Measurements from ENCODE around the gene ACTL8. TPM values are rescaled to one million over a fixed set of nuclear protein-coding genes. Genes with fewer than 3 reads are reported as not detected.
"Not testable (repeated sequence)": the region's sequence is repeated elsewhere in the genome, so short reads cannot be mapped to it uniquely, and the experiment has no call there.

Gene ACTL8
- total RNA-seq, 1 experiment from 2014 or later = 0.20 TPM

DNA sequence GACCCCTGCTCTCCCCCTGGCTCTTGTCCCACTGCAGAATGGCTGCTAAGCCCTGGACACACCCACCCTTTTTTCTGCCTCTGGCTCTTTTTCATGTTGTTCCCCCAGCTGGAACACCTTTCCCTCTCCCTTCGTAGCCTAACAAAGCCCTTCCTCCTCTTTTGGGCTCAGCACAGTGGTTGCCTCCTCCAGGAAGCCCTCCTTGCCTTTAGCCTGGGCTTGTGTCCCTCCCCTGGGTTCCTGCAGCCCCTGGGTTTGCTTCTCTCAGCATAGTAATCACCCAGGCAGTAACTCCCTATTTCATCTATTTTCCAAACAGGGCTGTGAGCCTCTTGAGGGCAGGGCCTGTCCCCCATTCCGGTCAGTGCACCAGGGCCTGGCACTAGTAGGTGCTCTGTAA, 19.8 kb upstream of the ACTL8 start:
- DNase-seq (ENCODE audit: low spot score) = no peak

DNA sequence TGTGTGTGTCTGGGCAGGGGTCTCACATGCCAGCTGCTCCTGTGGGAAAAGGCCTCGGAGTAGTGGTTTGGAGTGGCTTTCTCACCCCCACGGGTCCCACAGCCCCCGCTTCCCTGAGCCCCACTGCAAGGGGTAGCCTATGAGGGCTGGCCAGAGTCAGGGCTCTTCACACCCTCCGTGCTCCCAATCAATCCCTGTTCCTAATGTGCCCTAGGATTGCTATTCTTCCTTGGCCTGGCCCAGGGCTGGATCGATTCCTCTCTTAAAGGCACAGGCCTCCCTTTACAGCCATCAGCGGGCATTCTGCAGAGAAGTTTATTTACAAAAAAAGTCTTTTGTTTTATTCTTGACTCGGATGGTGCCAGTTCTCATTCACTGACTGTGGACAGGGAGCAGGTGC, 19.3 kb upstream of the ACTL8 start:
- no peak for DNase-seq (ENCODE audit: low spot score)

DNA sequence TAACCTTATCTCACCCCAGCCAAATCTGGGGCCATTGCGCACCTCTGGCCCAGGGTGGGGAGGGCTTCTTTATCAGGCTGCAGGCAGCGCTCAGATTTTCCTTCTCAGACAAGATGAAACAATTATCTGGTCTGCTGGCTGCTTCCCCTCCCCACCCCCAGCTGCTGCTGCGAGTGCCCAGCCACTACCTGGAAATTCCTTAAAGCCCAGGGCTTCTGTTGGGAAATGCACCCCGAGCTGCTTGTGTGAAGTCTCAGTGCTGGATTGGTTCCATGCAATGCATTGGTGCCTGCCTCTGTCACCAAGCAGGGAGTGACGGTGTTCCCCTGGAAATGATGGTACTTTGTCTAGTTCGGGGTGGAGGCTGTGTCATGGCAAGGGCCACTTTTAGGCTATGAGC, 18.5 kb upstream of the ACTL8 start:
- DNase-seq (ENCODE audit: low spot score) = no peak

DNA sequence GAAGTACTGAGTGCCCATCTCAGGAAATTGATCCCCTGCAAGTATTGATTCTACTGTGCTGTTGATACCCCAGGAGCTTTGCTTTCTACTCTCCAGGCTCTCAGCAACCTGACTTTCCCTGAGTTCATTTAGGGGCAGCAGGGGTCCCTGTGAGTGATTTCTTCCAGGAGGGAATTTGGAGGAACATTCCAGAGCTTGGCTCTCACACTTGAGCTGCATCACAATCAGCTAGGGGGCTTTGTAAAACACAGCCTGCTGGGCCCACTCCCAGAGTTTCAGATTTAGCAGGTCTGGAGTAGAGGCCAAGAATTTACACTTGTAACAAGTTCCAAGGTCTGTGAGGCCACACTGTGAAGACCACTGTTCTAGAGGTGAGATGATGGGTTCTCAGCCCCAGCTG, 16.1 kb upstream of the ACTL8 start:
- DNase-seq (ENCODE audit: low spot score) = no peak

DNA sequence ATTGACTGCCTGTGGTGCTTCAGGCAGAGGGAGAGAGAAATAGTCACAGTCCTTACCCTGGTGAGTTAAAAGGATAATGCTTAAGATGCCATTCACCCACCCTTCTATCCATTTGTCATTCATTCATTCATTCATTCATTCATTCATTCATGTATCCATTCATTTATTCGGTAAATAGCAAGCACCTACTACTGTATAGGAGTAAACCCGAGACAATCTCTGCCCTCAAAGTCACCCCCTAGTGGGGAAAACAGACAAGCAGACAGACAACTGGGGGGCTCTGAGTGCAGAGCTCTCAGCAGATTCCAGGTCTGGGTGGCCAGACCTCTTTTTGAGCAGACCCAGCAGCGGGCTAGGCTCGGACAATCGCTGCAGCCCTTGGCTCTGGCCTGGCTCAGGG, 14.1 kb upstream of the ACTL8 start:
- no peak for DNase-seq (ENCODE audit: low spot score)

DNA sequence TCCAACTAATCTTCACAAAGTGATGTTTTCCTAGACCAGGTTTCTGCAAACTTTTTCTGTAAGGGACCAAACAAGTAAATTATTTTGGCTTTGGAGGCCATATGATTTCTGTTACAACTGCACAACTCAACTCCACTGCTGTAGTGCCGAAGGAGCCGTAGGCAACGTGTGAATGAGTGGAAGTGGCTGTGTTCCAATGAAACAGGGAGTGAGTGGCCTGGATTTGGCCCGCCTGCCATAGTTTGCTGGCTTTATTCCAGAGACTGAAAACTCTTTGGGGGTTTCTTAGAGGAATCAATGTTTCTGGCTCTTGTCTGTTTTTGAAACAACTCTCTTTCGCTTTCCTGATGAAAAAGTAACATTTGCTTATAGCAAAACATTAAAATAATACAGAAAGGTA, 12.6 kb upstream of the ACTL8 start:
- no peak for DNase-seq (ENCODE audit: low spot score)

DNA sequence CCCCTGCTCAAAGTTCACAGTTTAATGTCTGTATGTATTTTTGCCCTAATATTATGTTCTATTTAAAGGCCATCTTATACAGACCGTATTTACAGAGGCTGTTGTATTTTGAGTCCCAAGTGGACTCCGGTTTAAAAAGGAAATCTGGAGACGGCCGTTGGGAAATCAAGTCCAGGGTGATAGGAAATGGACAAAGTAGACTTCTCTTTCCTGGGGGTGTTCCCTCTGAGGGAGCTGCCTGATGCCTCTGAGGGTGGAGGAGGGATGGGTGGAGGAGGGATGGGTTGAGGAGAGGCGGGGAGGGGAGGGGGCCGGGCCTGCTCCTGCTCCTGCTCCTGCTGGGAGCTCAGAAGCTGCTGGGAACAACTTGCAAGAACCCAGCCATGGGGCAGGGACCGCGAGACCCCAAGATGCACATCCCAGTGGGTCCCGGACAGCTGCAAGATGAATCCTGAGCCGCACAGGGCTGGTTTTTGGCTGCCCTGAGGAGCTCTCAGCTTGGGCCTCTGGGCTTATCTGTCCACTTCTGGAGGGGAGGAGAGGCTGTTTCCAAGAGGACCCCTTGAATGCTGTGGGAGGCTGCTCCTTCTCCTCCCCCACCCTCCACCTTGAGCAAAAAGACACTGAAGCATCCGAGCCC, 12.0 kb upstream of the ACTL8 start:
- no peak for DNase-seq (ENCODE audit: low spot score)

DNA sequence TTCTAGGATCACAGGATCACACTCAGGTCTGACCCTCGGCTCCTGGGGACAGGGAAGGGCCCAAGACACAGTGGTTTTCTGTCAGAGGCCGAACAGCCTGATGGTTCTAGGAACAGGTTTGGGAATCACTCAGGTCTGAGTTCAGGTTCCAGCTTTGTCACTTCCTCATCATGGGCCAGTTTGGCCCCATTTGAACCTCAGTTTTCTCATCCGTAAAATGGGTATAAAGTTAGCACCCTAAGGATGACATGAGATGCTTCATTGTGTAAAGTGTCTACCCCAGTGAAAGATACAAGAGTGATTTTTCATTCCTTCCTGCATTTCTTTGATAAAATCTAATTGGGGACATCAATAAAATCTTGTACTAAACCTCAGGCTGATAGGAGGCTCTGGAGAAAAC, 11.2 kb upstream of the ACTL8 start:
- no peak for DNase-seq (ENCODE audit: low spot score)

DNA sequence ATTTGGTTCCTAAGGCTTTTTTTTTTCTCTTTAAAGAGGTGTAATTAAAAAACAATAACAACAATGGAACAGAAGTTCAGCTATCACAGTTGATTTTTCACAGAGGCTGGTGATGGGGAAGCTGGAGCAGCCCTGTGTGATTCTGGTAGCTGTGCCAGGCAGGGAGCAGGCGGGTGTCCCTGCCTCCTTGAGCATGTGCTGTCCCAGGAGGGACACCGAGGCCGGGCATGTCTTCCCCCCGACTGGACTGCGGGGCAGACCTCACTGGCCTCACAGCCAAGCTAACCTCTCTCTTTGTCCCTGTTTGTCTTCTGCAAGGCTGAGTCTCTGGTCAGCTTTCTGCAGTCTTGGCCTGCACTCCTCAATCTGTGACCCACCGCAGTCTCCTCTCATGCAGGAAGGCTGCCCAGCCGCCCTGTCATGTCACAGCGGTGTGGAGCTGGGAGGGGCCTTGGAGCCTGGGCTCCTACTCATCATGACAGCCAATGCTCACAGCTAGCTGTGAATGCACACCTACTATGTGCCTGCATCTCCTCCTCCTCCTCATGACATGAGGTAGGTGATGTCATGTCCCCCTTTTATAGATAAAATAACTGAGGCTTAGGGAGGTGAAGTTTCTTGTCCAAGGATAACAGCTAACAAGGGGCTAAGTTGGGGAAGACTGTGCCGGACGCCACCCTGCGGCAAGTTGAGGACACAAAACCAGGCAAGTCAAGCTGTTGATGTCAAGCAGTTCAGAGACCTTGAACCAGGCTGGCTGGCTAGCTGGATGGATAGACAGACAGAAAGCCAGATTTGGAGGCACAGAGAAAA, 10.3 kb upstream of the ACTL8 start:
- no peak for DNase-seq (ENCODE audit: low spot score)

DNA sequence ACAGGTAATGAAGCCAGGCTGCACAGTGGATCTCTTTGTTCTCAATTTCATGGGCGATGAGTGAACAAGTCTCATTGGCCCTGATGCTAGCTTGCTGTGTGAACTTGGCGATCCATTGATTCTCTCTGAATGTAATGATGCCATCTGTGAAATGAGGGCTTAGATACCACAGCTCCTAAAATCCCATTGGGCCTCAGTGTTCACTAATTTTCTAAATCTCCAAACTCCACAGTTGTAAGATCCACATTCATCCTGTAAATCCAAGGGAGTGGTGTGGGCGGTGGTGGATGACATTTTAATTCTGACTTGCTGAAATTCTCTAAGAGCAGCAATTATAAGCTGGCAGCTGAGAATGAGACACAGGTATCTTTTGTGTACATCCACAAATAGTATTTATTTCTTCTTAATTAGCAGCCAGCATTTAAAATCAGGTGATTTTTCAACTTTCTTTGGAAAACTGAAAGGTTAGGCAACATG, 9.6 kb upstream of the ACTL8 start:
- DNase-seq (ENCODE audit: low spot score) = no peak

DNA sequence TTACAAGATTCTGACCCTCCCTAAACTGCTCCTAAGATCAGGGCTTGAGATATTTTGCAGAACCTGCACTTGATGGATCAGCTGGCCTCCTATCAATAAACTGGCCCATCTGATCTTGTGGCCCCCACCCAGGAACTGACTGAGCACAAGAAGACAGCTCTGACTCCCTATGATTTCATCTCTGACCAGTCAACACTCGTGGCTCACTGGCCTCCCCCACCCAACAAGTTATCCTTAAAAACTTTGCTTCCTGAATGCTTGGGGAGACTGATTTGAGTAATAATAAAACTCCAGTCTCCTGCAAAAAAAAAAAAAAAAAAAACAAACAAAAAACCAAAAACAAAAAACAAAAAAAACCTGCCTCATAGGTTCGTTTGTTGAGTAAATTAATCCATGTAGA, 8.9 kb upstream of the ACTL8 start:
- DNase-seq (ENCODE audit: low spot score) = not testable (repeated sequence)

DNA sequence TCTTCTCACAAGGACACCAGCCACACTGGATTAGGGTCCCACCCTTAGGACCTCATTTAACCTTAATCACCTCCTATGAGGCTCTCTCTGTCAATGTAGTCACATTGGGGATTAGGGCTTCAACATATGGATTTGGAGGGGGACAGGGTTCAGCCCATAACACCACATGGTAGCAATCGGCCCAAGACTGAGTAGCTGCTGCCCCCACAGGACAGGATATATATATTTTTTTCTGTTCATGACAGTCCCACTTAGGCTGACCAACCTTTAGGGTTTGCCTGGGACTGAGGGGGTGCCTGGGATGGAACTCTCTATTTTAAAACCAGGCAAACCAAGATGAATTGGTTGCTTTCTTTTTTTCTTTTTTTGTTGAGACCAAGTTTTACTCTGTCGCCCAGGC, 8.2 kb upstream of the ACTL8 start:
- no peak for DNase-seq (ENCODE audit: low spot score)

DNA sequence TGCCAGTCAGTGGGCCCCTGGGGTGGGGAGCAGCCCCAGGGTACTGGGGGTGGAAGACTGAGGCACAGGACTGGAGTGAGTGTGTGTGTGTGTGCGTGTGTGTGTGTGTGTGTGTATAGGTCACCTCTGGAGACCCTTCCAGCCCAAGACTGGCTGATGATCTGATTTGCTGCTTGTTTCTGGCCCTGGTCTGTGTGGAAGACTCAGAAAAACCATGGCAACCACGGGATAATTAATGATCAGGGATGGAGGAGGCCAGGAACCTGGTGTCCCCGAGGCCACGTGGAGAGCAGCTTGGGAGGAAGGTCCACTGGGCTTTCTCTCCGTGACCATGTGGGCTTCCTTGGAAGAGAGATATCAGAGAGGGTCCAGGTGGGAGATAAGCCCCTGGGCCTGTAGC, 4.8 kb upstream of the ACTL8 start:
- DNase-seq (ENCODE audit: low spot score) = no peak

DNA sequence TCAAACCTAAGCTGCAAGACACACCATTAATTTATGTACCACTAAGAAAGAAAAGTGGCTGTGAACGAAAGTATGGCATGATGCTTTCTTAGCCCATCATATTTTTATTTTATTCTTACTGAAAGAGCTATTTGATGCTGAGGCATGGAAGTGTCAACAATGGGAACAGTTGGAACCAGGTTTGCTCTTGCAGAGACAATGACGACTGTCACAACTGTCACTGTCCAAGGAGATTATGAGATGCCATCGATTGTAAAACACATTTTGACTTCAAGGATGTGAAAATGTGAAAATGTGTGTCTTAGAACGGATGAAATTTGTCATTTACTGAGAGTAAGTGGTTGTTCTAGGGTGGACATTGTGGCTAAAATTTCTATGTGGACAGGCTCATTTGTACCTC, 2.8 kb upstream of the ACTL8 start:
- DNase-seq (ENCODE audit: low spot score) = no peak

DNA sequence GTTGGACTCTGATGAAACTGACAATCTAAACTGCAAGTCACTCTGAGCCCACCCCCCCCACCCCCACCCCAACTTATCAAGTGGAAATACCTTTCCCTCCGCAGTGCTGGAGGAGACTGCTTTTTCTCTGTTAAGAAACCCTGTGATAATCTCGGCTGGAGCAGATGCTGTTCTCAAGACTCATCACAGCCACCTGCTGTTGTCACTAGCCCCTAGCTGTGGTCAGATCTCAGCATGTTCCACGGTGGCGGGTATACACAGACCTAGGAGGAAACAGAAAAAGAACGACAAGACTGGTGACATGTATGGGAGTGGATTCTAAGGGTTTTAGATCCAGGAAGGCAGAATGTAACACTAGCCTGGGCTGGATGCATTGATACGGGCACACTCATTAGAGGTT, 2.3 kb downstream of the ACTL8 start:
- no peak for DNase-seq (ENCODE audit: low spot score)

DNA sequence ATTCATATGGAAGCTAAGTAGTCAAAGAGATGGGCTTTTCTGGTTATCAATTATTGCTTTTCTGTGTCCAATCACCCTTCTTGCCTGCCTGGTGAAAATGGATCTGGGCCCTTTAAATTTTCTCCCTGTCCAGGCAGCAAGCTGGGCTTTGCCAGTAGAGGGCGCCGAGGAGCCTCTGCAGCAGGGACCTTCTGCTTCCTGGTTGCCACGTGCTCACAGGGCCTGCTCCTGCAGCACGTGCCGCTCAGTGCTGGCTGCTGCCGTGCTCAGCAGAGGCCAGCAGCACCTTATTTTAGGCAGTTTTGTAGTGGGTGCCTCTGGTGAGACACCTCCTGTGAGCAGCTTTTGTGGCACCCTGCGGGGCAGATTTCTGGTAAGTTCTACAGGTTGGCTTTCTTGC, 4.0 kb downstream of the ACTL8 start:
- DNase-seq (ENCODE audit: low spot score) = peak; percentile 19

DNA sequence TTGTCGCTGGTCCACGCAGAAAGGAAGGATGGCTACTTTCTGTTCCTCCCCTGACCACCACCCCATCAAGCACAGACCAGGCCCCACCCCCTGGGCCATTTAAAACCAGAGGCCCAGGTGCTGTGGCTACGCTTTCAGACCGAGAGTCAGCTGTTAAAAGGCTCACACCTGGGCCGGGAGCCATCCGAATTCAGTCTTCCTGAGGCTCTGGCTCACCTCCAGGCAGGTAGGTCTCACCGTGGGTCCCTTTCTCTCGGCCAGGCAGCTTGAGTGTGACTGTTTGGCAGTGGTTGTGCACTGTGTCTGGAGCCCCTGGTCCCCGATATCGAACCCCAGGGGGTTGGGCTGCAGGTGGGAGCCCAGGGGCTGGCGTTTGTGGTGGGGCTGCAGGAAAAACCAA, 7.2 kb downstream of the ACTL8 start:
- no peak for DNase-seq (ENCODE audit: low spot score)

DNA sequence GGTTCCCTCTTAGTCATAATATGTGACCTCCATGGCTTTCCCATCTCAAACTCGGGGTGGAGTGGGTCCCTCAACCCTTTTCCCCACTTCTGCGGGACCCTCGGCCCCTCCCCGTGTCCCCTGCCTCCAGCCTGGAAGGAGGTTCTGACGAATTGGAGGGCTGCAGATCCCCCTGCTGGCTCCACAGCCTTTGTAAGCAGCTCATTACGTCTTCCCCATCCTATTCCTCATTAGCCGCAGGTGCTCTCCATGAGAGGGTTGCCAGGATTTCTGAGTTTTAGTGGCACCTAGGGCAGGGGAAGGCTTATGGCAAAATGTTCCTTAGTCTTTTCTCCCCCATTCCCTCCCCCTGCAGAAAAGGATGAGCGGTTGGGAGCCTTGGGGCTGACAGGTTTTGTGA, 8.3 kb downstream of the ACTL8 start:
- DNase-seq (ENCODE audit: low spot score) = no peak

DNA sequence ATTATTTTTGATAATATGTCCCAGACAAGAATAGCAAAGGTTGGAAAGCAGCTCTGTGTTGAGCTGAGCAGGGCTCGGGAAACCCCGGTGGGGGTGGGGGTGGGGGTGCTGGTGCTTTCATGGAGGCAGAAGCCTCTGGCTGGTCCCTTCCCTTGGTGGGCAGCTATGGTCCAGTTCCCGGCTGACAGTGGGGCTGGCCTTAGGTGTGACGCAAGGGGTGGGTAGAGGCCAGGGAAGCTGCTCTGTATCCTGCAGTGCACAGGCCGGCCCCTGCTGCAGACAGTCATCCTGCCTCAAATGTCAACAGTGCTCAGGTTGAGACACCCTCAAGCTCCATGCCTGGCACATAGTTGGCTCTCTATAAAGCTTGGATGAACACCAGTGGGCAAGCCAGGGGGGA, 8.9 kb downstream of the ACTL8 start:
- no peak for DNase-seq (ENCODE audit: low spot score)

DNA sequence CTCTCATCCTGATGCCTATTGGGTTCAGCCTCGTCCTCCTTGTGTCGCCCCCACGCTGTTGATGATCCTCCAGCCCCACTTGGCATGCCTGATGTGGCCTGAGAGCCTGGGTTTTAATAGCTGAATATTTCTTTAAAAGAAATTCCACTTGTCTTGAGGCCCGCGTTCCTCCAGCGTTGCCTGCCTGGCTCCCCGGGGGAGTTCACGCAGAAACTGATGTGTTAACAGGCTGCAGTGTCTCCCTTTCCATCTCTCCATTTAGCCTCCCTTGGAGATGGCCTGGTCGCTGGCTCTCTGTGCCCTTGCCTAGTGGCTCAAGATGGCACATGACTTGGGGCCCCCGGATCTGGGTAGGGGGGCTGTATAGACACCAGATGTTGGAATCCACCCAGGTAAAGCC, 9.5 kb downstream of the ACTL8 start:
- no peak for DNase-seq (ENCODE audit: low spot score)

DNA sequence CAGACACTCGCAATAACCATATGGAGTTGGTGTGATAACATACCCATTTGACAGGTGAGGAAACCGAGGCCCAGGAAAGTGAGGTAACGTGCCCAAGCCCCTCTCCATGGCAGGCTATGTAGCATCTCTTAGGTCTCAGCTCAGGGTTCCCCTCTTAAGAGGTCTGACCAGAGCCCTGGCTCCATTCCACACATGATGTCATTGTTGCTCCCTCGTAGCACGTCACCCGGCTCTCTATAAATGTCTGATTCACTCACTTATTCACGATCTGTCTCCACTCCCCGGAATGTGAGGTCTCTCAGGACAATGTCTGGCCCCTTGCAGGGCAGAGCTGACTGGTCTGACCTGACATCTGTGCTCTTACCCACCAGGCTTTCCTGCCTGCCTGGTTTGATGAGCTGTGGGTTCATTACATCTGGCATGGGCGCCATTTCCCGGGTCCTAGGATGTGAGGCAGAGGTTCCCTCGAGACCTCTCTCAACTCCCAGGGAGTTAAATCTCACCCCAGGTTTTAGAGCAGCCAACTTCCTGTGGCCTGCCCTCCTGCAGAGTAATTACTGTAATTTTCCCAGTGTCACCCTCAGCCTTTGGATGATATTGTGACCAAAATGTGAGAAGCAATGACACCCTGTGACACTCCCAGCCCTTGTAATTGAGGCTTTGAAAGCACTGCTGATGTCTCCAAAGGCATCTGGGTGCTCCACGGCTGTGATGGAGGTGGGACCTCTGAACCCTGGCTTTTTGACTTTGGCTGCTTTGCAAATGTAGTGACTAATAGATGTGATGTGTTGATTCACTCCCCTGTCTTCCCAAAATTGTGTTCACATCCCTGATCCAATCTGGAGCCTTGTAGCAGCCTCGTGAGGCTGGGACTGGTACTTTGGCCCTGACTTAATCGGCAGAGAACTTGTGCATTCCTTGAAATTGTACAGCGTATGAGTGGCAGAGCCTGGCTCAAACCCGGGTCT, 10.6 kb downstream of the ACTL8 start:
- no peak for DNase-seq (ENCODE audit: low spot score)

DNA sequence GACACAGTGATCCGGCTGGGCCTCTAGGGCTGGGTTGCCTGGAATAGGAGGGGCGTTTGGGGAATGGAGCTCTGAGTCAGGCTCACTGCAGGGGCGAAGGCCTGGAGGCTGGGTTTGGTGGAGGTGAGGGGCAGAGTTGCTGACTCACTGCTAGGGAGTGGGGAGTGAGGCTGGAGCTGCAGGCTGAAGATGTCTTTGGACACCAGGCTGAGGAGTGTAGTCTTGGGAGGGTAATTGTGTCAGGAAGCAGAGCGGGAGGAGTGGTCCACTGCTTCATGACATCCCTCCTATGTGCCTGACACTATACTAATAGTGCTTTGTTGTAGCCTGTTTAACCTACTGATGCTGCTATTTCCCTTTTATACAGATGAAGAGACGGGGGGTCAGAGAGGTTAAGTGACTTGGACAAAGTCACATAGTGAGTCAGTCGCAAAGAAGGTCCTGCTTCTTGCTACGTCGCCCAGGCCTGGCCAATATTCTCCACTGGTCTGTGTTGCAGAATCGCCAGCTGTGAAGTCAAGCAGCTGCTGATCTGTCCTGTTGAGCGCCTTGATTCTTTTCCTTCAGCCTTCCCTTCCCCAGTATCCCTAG, 13.6 kb downstream of the ACTL8 start:
- no peak for DNase-seq (ENCODE audit: low spot score)
